Hepatocyte (in vitro differentiated cells): ENCODE measurements around the gene CEP250.

Experiments
- CTCF ChIP-seq: fragments of 200-600 bp; sonication (generic); IDR thresholded peaks from 2 replicates; pipeline ENCODE4 v1.5.1; 2016; ENCODE audit warnings: antibody characterized with exemption, mild to moderate bottlenecking; ENCODE audit not compliant: poor library complexity
- EZH2 ChIP-seq: fragments of 200-600 bp; sonication (generic); IDR thresholded peaks from 2 replicates; pipeline ENCODE4 v1.6.1; 2016; ENCODE audit warnings: antibody characterized with exemption, mild to moderate bottlenecking, borderline replicate concordance
- EZH2phosphoT487 ChIP-seq: fragments of 200-600 bp; sonication (generic); IDR thresholded peaks from one replicate; pipeline ENCODE4 v1.6.1; 2018; ENCODE audit warnings: antibody characterized with exemption, mild to moderate bottlenecking, low read depth, moderate library complexity; ENCODE audit not compliant: unreplicated experiment, severe bottlenecking

DNA sequence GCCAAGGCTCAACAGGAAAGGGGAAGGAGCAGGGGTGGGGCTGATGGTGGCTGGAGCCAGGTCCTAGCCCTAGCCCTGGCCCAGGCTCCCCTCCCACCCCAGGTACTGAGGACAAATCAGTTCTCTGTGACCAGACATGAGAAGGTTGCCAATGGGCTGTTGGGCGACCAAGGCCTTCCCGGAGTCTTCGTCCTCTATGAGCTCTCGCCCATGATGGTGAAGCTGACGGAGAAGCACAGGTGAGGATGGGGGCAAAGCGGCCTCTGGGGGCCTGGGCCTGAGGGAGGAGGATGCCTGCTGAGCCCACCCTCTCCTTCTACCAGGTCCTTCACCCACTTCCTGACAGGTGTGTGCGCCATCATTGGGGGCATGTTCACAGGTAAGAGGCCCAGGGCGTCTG lies 101.5 kb downstream of the CEP250 start:
- TF ChIP-seq CTCF (no peak), EZH2 (no peak), EZH2phosphoT487 (no peak)
